ENCODE measurements around the gene PPARG.

GRCh38 chr3:12476238-12476897 is 187.5 kb downstream of the PPARG start:
- TF ChIP-seq CTCF (IDR thresholded peaks at IDR 0.05; ENCODE audit: low read length): no peak
- no peak for TF ChIP-seq EZH2 (optimal IDR thresholded peaks at IDR 0.05; ENCODE audit: low read depth, low read length)
- no peak for TF ChIP-seq EZH2phosphoT487 (IDR thresholded peaks at IDR 0.05; ENCODE audit: low read length)

All from MM.1S (cell line).